ENCODE results near the gene HMGN3. TPM values are rescaled to one million over a fixed set of nuclear protein-coding genes. Genes with fewer than 3 reads are reported as not detected.
A peak's percentile ranks its signal among the peaks of the same experiment; 100 is the strongest.
"Not testable (repeated sequence)": the region's sequence is repeated elsewhere in the genome, so short reads cannot be mapped to it uniquely, and the experiment has no call there.

Gene HMGN3
- total and polyA plus RNA-seq, 11 donors = 69.4 to 219 (median 127) TPM

DNA sequence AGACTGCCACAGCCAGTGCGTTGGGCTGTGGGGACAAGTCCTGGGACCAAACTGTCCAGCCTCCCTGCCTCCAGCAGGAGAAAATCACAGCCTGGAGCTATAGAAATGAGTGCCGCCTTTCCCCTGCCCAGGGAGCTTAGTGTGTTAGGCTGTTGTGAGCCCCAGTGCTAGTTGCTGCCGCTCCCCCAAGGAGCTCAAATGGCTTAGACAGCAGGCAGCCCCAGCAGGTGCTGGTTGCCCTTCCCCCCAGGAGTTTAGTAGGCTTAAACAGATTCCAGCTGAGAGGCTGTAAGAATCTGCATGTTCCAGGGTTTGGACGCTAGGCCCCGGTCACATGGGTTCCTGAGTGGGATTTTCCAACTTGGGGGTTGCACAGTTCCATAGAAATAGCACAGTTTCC is 27.2 kb upstream of the HMGN3 start:
- Histone ChIP-seq H3K27me3 (no peaks in the 10 kb centered on the region), H3K4me3 (no peak overlapping the region), H3K9me3 (peaks cover 0 to 25% (median 4%) of the 10 kb centered on the region in 12 donors), H3K27ac (no peak overlapping the region), H3K36me3 (no peaks in the 10 kb centered on the region), H3K4me1 (no peaks in the 10 kb centered on the region)
- intact Hi-C loops (cut with DNase I) = loop anchor here in 1 of 10 donors (5.0 kb wide), 1 partner anchor 539 kb away; no protein-coding TSS in a partner anchor
- WGBS, 4 donors = 70 to 78% (median 76%) methylated on average over 4 to 5 of the region's 5 CpGs
- peak in 1 of 5 donors; percentile 22 for DNase-seq
- ATAC-seq = no peak
- no peak for TF ChIP-seq POLR2A (IDR thresholded peaks at IDR 0.05)

DNA sequence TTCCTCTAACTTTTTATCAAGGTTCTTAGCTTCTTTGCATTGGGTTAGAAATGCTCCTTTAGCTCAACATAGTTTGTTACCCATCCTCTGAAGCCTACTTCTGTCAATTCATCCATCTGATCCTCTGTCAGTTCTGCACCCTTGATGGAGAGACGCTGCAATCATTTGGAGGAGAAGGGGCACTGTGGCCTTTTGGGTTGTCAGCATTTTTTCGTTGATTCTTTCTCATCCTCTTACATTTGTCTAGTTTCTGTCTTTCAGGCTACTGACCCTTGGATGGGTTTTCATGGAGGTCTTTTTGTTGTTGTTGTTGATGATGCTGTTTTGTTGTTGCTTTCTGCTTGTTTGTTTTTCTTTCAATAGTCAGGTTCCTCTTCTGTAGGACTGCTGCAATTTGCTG is 26.3 kb upstream of the HMGN3 start:
- WGBS, 4 donors = 84 to 98% (median 90%) methylated on average over 2 of the region's 2 CpGs
- H3K36me3 ChIP-seq = no peaks in the 10 kb centered on the region
- peaks cover 0 to 25% (median 4%) of the 10 kb centered on the region in 12 donors for H3K9me3 ChIP-seq
- no peaks in the 10 kb centered on the region for H3K4me1 ChIP-seq
- intact Hi-C loops (cut with DNase I) = loop anchor here in 1 of 10 donors (5.0 kb wide), 1 partner anchor 538 kb away; no protein-coding TSS in a partner anchor
- DNase-seq (no peak), ATAC-seq (no peak)
- H3K27me3 ChIP-seq = no peaks in the 10 kb centered on the region
- TF ChIP-seq POLR2A (IDR thresholded peaks at IDR 0.05) = no peak
- TF ChIP-seq, protein P1, sequence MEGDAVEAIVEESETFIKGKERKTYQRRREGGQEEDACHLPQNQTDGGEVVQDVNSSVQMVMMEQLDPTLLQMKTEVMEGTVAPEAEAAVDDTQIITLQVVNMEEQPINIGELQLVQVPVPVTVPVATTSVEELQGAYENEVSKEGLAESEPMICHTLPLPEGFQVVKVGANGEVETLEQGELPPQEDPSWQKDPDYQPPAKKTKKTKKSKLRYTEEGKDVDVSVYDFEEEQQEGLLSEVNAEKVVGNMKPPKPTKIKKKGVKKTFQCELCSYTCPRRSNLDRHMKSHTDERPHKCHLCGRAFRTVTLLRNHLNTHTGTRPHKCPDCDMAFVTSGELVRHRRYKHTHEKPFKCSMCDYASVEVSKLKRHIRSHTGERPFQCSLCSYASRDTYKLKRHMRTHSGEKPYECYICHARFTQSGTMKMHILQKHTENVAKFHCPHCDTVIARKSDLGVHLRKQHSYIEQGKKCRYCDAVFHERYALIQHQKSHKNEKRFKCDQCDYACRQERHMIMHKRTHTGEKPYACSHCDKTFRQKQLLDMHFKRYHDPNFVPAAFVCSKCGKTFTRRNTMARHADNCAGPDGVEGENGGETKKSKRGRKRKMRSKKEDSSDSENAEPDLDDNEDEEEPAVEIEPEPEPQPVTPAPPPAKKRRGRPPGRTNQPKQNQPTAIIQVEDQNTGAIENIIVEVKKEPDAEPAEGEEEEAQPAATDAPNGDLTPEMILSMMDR (IDR thresholded peaks at IDR 0.05) = no peak
- H3K27ac ChIP-seq = no peak overlapping the region
- H3K4me3 ChIP-seq = no peak overlapping the region

DNA sequence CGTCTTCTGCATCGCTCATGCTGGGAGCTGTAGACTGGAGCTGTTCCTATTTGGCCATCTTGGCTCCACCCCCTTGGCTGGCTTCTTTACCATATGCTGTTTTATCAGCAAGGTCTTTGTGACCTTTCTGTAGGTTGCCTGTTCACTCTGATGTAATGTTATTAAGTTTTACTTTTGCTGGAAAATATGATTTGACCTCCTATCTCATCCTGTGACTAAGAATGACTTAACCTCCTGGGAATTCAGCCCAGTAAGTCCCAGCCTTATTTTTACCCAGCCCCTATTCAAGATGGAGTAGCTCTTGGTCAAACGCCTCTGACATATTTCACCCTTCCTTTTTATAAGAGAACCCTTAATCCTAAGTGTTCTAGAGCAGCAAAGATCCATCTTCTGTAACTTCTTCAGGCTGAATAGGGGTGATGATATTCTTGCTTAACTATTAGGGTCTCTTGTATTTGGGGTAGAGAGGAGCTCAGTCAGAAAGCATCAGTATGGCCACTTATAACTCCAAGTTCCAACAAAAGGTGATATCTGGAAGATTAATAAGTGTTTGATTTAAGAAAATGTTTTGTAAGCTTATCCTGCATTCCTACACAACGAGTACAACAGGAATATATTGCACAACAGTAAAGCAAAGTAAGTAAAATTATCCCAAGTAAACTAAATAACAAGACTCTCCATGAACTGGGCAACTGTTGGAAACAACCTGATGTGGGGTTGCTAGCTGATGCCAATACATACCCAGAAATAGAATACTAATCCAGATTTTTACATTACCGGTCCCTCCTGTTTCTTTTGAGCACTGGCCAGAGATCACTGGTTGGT is 23.1 kb upstream of the HMGN3 start:
- intact Hi-C loops (cut with DNase I) = no loop called here
- no peak for ATAC-seq
- Histone ChIP-seq H3K27me3 (no peaks in the 10 kb centered on the region), H3K4me3 (no peak overlapping the region), H3K9me3 (peaks cover 0 to 27% (median 4%) of the 10 kb centered on the region in 12 donors), H3K4me1 (no peaks in the 10 kb centered on the region), H3K36me3 (no peaks in the 10 kb centered on the region), H3K27ac (no peak overlapping the region)
- no peak for DNase-seq
- no peak for TF ChIP-seq POLR2A (IDR thresholded peaks at IDR 0.05)
- TF ChIP-seq, protein P1 (IDR thresholded peaks at IDR 0.05) = no peak
- 59 to 81% (median 67%) methylated on average over 5 of the region's 5 CpGs for WGBS, 4 donors

DNA sequence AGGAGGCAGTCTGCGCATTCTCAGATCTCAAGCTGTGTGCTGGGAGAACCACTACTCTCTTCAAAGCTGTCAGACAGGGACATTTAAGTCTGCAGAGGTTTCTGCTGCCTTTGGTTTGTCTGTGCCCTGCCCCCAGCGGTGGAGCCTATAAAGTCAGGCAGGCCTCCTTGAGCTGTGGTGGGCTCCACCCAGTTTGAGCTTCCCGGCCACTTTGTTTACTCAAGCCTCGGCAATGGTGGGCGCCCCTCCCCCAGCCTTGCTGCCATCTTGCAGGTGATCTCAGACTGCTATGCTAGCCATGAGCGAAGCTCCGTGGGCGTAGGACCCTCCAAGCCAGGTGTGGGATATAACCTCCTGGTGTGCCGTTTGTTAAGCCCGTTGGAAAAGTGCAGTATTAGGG is 22.3 kb upstream of the HMGN3 start:
- H3K9me3 ChIP-seq = peaks cover 0 to 28% (median 4%) of the 10 kb centered on the region in 12 donors
- 82 to 89% (median 82%) methylated on average over 10 of the region's 10 CpGs for WGBS, 4 donors
- H3K27ac ChIP-seq; H3K4me1 ChIP-seq; intact Hi-C loops (cut with DNase I); ATAC-seq; H3K36me3 ChIP-seq; H3K4me3 ChIP-seq; H3K27me3 ChIP-seq; DNase-seq: not testable (repeated sequence)

DNA sequence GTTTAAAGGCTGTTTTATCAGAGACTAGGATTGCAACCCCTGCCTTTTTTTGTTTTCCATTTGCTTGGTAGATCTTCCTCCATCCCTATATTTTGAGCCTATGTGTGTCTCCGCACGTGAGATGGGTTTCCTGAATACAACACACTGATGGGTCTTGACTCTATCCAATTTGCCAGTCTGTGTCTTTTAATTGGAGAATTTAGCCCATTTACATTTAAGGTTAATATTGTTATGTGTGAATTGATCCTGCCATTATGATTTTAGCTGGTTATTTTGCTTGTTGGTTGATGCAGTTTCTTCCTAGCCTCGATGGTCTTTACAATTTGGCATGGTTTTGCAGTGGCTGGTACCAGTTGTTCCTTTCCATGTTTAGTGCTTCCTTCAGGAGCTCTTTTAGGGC is 20.6 kb upstream of the HMGN3 start:
- ATAC-seq; H3K4me1 ChIP-seq; intact Hi-C loops (cut with DNase I); H3K4me3 ChIP-seq; H3K27ac ChIP-seq; DNase-seq; H3K36me3 ChIP-seq; H3K27me3 ChIP-seq: not testable (repeated sequence)
- 91 to 92% (median 91%) methylated on average over 3 of the region's 3 CpGs for WGBS, 4 donors
- peaks cover 0 to 25% (median 4%) of the 10 kb centered on the region in 12 donors for H3K9me3 ChIP-seq

Data from heart left ventricle (tissue), 16 donors.